Loucy (cell line): Measurements from ENCODE around the gene TNNI3.

Experiments
- EZH2phosphoT487 ChIP-seq: fragments of 200-600 bp; IDR thresholded peaks from 2 replicates; pipeline ENCODE4 v1.6.1; 2018; ENCODE audit warnings: antibody characterized with exemption, mild to moderate bottlenecking, moderate library complexity, borderline replicate concordance
- TF ChIP-seq, protein P1 (sequence below): fragments of 200-600 bp; sonication (generic); conservative IDR thresholded peaks from 2 replicates; pipeline ENCODE4 v1.5.1; 2014; ENCODE audit warnings: mild to moderate bottlenecking, antibody characterized with exemption, low read length

DNA sequence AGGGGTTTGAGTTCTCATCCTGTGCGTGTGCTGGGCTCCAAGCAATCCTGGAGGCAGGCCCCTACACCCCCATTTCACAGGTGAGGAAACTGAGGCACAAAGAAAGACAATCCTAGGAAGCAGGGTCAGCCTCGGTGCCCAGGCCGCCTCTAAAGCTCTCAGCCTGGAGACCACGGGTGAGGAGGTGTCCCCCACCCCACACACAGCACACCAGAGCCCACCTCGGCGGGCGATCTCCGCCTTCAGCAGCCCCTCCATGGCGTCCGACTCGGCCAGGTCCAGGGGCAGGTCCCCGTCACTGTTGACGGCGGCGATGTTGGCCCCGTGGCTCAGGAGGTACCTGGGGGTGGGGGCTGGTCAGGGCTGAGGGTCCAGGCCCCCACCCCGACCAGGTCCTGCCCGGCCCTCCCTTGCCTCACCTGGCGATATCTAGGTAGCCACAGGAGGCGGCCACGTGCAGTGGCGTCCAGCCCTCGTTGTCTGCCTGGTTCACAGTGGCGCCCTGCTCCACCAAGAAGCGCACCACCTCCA lies 45.2 kb downstream of the TNNI3 start:
- TF ChIP-seq, protein P1, sequence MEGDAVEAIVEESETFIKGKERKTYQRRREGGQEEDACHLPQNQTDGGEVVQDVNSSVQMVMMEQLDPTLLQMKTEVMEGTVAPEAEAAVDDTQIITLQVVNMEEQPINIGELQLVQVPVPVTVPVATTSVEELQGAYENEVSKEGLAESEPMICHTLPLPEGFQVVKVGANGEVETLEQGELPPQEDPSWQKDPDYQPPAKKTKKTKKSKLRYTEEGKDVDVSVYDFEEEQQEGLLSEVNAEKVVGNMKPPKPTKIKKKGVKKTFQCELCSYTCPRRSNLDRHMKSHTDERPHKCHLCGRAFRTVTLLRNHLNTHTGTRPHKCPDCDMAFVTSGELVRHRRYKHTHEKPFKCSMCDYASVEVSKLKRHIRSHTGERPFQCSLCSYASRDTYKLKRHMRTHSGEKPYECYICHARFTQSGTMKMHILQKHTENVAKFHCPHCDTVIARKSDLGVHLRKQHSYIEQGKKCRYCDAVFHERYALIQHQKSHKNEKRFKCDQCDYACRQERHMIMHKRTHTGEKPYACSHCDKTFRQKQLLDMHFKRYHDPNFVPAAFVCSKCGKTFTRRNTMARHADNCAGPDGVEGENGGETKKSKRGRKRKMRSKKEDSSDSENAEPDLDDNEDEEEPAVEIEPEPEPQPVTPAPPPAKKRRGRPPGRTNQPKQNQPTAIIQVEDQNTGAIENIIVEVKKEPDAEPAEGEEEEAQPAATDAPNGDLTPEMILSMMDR = no peak
- no peak for TF ChIP-seq EZH2phosphoT487
